GM21367 (cell line): ENCODE measurements around the gene CUL4A.
A peak's percentile ranks its signal among the peaks of the same experiment; 100 is the strongest.

ENCODE experiments used
- ATAC-seq: cut with Tn5 transposase; IDR thresholded peaks from one replicate; pipeline ENCODE4 v1.9.1; 2021; ENCODE audit not compliant: unreplicated experiment

The CUL4A gene

GRCh38 chr13:113207890-113208420, 1.5 kb upstream of the CUL4A start:
- peak; percentile 6 for ATAC-seq

DNA sequence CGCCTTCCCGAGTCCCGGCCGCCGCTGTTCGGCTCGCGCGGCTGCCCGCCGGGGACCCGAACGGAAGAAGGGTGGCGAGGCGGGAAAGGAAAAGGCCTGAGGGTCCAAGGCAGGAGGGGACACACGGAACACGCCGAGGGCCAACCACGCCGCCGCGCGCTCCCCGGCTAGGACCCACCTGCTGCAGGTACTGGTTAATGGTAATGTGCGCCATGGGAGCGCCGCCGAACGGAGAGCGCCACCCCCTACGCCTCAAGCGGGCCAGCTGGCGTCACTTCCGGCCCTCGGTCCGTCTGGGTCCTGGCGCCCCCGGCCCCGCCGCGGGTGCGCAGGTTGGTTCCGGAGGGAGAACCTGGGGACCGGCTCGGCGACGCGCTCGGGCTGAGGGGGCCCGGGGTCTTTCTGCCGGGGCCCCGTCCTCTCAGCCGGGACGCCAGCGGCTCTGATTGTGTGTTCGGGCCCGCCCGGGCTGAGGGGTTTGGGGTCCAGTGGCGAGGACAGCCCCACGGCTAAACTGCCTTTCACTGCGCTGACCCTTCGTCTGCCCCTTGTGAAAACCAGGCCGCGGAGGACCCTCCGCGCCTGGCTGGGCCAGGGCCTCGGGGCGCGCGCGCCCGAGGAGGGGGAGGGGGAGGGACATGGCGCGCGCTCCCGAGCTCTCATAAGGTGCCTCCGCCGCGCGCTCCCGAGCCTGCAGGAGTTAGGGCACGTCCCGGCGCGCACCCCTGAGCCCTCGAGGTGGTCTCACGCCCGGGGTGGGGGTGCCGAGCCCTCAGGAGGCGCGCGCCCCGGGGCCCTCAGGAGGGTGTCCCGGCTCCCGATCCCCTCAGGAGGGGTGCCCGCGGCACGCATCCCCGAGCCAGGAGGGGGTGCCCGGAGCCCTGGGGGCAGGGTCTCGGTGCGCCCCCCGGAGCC, 735 bp upstream of the CUL4A start, which contains the start of gene PCID2:
PCID2 (minus strand) TSS at position 249 of the 915 bp plus-strand sequence; CDS start at position 214, 35 bp downstream.
- ATAC-seq = peak; percentile 61

DNA sequence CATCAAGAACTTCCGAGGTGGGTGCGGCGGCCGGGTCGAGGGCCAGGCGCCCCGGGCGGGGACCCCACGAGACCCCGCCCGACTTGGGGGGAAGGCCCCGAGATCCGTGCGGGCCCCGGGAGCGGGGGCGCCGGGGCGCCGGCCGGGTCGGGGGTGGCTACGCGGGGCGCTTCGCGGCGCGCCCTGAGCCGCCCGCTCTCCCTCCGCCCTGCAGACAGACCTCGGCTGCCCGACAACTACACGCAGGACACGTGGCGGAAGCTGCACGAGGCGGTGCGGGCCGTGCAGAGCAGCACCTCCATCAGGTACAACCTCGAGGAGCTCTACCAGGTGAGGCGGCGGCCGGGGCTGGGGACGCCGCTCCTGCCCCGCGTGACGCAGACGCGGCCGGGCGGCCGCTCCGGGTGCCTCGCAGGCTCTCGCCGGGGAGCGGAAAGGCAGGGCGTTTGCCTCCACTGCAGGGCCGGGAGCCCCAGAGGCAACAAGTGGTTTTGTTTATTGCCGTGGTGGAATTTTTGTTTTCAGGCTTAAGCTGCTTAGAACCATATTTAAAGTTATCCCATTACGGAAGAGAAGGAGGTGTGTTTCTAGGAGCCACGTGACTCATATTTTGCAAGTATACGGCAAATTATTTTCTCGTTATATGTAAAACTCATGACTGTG, 477 bp downstream of the CUL4A start:
- ATAC-seq = peak; percentile 41

- ATAC-seq = no peak
Observed at GRCh38 chr13:113210833-113211232, 1.4 kb downstream of the CUL4A start.

GRCh38 chr13:113211774-113212173, 2.4 kb downstream of the CUL4A start:
- ATAC-seq = no peak

GRCh38 chr13:113216254-113217048, 7.0 kb downstream of the CUL4A start:
- no peak for ATAC-seq

DNA sequence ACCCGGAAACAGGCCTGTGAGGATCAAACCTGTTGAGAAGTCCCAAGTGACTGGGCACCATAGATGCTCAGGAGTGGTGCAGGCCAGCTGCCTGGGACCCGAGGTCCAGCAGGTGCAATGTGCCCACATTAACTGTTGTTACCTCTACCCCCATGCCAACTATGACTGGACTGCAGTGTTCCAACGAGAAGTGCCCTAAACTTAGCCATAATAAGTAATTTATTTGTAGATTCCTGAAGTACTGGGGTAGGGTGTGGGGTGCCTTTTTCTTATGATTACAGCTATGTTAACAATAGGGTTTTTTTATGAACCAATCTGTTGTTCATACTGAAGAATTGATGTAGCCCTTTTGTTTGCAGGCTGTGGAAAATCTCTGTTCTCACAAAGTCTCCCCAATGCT, 9.2 kb downstream of the CUL4A start:
- ATAC-seq = no peak

- ATAC-seq = no peak
Observed at GRCh38 chr13:113219256-113219940, 10.0 kb downstream of the CUL4A start.

DNA sequence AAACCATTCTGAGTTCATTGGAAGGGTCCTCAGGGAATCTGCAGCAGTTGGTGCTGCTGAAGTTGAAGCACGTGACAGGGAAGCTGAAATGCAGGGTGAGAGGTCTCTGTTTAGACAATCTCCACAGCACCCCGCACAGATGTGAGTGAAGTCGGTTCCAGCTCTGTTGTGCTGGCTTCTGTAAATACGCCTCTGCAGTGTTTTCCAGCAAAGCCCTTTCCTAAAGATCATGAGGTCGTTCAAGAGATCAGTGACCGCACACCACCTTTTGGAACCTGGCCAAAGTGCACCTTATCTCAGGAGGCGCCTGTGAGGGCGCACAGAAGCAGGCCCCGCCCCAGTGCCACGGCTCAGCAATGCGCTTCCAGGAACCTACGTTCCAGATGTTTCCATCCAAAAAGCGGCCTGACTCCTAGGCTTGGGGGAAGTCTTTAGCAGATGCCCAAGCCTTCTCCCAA, 10.8 kb downstream of the CUL4A start:
- ATAC-seq = no peak

DNA sequence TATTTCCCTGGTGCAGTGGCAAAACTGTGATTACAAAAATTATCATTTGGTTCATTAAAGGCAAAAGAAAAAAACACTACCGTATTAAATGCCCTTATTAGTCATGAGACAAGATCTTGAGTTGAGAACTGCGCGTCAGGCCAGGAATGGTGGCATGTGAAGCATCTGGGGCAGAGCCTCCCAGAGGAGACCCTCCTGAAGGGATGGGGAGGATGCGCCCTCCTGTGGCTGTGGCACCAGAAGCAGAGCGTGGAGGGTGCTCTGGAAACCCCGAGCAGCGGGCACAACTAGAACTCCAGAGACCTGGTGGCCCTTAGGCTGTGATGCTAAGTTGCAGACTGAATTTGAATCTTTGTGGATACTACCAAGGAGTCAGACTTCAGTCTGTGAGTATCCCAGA, 11.5 kb downstream of the CUL4A start:
- ATAC-seq = no peak

- ATAC-seq = no peak
Observed at GRCh38 chr13:113223070-113223469, 13.7 kb downstream of the CUL4A start.

DNA sequence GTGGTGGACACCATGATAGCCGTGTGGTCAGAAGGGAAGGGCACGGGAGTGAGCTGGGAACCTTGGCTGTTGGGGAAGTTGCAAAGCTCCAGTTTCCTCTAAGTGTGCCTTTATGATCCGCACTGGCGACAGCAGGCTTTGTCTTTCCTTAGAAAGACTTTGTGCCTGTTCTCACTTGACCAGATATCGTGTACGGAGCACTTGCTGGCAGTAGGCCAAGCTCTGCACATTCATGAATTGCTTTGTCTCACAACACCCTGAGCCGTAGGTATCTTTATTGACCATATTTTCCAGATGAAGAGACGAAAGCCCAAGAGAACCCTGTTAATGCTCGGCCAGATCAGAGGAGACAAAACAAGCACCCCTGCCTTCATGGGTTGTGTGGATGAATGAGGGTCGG, 15.1 kb downstream of the CUL4A start:
- ATAC-seq = no peak

DNA sequence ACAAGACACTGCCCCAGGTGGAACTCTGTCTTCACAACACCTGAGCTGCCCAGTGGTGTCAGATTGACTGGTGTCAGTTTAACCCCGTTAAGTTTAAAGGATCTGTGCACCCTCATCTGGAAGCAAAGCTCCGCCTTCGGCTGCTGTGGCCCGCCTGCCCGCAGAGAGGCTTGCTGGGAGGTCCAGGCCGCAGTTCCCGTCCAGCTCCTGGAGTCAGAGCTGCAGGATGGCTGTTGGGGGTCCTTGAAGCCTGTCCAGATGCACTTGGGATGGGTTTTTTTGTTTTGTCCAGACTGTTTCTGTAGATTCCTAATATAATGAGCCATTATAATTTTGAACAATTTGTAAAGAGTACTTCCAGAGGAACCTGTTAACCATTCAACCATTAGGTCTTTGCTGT, 16.1 kb downstream of the CUL4A start:
- ATAC-seq = no peak

DNA sequence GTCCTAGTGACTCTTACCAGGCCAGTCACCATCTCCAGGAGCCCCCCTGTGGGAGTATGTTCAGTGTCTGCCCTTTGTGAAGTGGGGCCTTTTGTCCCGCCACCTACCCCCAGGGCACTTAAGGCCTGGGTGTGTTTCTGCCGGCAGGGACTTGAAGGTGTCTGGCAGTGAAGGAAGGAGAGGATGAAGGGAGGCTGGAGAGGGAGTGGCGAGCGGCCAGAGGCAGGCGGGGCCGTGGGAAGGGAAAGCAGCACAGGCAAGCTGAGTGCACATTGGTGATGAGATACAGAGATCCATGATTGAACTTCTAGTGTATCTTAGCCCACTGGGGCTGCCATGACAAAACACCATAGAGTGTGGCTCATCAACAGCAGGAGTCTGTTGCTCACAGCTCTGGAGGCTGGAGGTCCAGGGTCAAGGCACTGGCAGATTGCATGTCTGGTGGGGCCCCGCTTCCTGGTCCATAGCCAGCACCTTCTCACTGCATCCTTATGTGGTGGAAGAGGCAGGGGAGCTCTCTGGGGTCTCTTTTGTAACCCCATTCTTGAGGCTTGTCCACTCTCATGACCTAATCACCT, 17.5 kb downstream of the CUL4A start:
- ATAC-seq = no peak

DNA sequence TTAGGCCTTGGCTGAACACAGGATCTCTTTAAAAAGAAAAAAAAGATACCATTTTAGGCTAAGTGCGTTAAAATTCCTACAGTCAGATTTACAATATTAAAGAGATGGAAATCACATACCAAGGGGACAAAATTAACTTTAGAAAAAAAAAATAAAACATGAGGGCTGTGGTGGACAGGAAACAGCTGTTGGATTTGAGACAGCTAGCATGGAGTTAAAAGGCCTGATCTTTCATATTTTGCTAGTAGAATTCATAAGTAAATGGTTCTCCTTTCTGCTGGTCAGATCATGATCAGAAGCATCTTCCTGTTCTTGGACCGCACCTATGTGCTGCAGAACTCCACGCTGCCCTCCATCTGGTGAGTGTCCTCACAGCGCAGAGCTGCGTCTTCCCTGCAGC, 19.7 kb downstream of the CUL4A start:
- no peak for ATAC-seq

DNA sequence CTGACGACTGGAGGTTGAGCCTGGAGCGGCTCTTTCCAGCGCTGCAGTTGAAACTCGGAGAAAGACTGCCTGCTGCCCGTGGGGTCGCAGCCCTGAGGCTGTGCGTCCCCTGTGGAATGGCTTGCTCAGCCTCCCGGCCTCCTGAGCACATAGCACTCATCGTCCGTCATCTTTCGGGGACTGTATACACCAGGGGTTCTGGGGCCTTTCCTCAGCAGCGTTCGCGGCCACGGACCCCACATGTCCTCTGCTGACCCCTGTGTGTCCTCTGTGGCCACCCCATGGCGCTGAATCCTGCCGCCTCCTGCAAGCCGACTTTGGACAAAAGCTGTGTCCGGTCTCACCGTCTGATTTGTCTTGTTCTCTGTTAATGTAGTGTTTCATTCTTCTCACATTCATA, 20.4 kb downstream of the CUL4A start:
- ATAC-seq = no peak

DNA sequence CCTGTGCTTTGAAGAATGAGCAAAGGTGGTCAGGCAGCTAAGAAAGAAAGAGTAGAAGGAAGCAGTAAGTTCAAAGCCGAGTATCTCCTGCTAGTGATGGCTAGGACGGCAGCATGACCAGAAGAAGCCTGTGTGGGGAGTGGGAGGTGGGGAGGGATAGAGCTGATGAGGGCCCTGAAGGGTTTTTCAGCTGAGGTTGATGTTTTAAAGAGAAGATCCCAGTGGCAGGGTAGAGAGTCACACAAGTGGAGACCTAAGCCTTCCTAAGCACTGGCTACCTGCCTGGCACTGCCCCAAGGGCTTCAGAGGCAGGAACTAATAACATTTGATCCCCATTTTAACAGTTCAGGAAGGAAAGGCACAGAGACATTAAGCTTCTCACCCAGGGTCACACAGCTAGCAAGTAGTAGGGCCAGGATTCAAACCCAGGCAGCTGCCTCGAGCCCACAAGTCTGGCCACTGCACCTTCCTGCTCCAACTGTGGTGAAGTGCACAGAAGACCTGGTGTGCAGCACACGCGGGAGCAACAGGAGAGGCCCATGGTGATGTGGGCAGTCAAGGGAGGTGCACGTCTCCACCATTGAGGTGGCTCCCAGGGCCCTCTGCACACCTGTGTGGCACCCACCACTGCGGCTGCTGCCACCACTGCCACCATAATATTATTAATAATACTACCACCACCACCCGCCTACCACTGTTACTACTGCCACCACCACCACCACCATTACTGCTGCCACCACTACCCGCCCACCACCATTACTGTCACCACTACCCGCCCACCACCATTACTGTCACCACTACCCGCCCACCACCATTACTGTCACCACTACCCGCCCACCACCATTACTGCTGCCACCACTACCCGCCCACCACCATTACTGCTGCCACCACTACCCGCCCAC, 22.1 kb downstream of the CUL4A start:
- no peak for ATAC-seq

GRCh38 chr13:113232208-113233003, 23.0 kb downstream of the CUL4A start:
- ATAC-seq = no peak
